HCT116 (cell line): ENCODE results near the gene NHP2. TPM values are rescaled to one million over a fixed set of nuclear protein-coding genes. Genes with fewer than 3 reads are reported as not detected.

ENCODE experiments used
- ATAC-seq: fragments of 200-7000 bp; cut with Tn5 transposase; 2 replicates; pipeline ENCODE4 v1.9.1; 2020; ENCODE audit warnings: mild to moderate bottlenecking, moderate library complexity
- BruUV-seq: library from RNA; stranded (reverse); fragments of 400-500 nt; replicated peaks from 2 replicates; lab custom pipeline; 2021; lab: Mats Ljungman, UMichigan
- CTCF ChIA-PET: fragments of 300-600 bp; sonication (Branson Sonifier 250); formaldehyde crosslinking; loops from one replicate; lab custom pipeline; 2021; ENCODE audit warnings: antibody characterized with exemption; lab: Charles Lee
- POLR2A ChIA-PET: fragments of 300-600, 350-600 bp; sonication (Branson Sonifier 250); formaldehyde crosslinking; loops from one replicate; lab custom pipeline; 2021; ENCODE audit warnings: antibody characterized with exemption; lab: Charles Lee
- RAD21 ChIA-PET, 2 experiments: fragments of 300-600 bp; sonication (Branson Sonifier 250); formaldehyde crosslinking; loops; one replicate each; lab custom pipeline; 2023; ENCODE audit warnings: low total read pairs in 2 of 2; ENCODE audit not compliant: uncharacterized antibody in 2 of 2, unreplicated experiment in 2 of 2, low non-redundant PET in 1 of 2; lab: Charles Lee
- DNase-seq: peaks from one replicate; pipeline ENCODE4 v3.0.0-alpha.2; 2010; ENCODE audit warnings: low read depth, low spot score
- H2AFZ ChIP-seq: fragments of 200-600 bp; shearing (Covaris generic), sonication (generic); 2 replicates; pipeline ENCODE4 v1.6.1; 2017; ENCODE audit warnings: low read depth, mixed run types, mixed read lengths, antibody characterized with exemption, low read length; ENCODE audit not compliant: poor library complexity, severe bottlenecking
- H3K27ac ChIP-seq: 2 replicates; pipeline ENCODE4 v1.5.1; 2012; ENCODE audit warnings: low read depth, low read length
- H3K27me3 ChIP-seq: fragments of 200-600 bp; sonication (generic); 2 replicates; pipeline ENCODE4 v1.6.1; 2016; ENCODE audit warnings: mixed run types, low read length, mixed read lengths; ENCODE audit not compliant: insufficient read depth
- H3K36me3 ChIP-seq, 2 experiments: fragments of 200-500 bp in 1 of 2; fragments of 200-600 bp in 1 of 2; sonication (Bioruptor generic) in 1 of 2; sonication (generic) in 1 of 2; 2 replicates each; pipeline versions ENCODE4 v1.5.1 to v1.6.1; 2014 to 2016; ENCODE audit warnings: low read length in 2 of 2, inconsistent platforms in 1 of 2, mixed read lengths in 1 of 2, mixed run types in 1 of 2; ENCODE audit not compliant: insufficient read depth in 2 of 2, control insufficient read depth in 1 of 2
- H3K4me1 ChIP-seq, 2 experiments: fragments of 200-600 bp in 1 of 2; sonication (generic) in 1 of 2; 2 replicates each; pipeline versions ENCODE4 v1.5.1 to v1.6.1; 2012 to 2017; ENCODE audit warnings: low read length in 2 of 2, inconsistent platforms in 1 of 2, mild to moderate bottlenecking in 1 of 2, mixed read lengths in 1 of 2, mixed run types in 1 of 2, moderate library complexity in 1 of 2; ENCODE audit not compliant: insufficient read depth in 2 of 2, control insufficient read depth in 1 of 2
- H3K4me2 ChIP-seq: fragments of 200-600 bp; sonication (generic); 2 replicates; pipeline ENCODE4 v1.6.1; 2017; ENCODE audit warnings: mixed run types, low read length, mixed read lengths
- H3K4me3 ChIP-seq, 2 experiments: fragments of 200-600 bp in 1 of 2; sonication (generic) in 1 of 2; replicated peaks in 1 of 2; 2 replicates each; pipeline ENCODE4 v1.5.1; 2011 to 2016; ENCODE audit warnings: low read length in 2 of 2, control low read depth in 1 of 2, low read depth in 1 of 2, mild to moderate bottlenecking in 1 of 2, mixed read lengths in 1 of 2, mixed run types in 1 of 2
- H3K79me2 ChIP-seq: fragments of 200-600 bp; sonication (generic); 2 replicates; pipeline ENCODE4 v1.6.1; 2017; ENCODE audit warnings: mild to moderate bottlenecking, mixed run types, low read length, moderate library complexity, mixed read lengths; ENCODE audit not compliant: insufficient read depth
- H3K9ac ChIP-seq: fragments of 200-600 bp; sonication (generic); 2 replicates; pipeline ENCODE4 v1.6.1; 2016; ENCODE audit warnings: low read length, mixed read lengths
- H3K9me2 ChIP-seq: fragments of 200-600 bp; sonication (generic), shearing (Covaris generic); 2 replicates; pipeline ENCODE4 v1.6.1; 2017; ENCODE audit warnings: mixed run types, mild to moderate bottlenecking, moderate library complexity; ENCODE audit not compliant: insufficient read depth
- H3K9me3 ChIP-seq, 2 experiments: fragments of 200-500 bp in 1 of 2; fragments of 200-600 bp in 1 of 2; sonication (Bioruptor generic) in 1 of 2; sonication (generic) in 1 of 2; 2 replicates each; pipeline ENCODE4 v1.6.1; 2014 to 2017; ENCODE audit warnings: low read length in 2 of 2, mixed read lengths in 2 of 2, inconsistent platforms in 1 of 2, low read depth in 1 of 2, mild to moderate bottlenecking in 1 of 2, mixed run types in 1 of 2, moderate library complexity in 1 of 2; ENCODE audit not compliant: control insufficient read depth in 1 of 2, insufficient read depth in 1 of 2
- H4K20me1 ChIP-seq: fragments of 200-600 bp; sonication (generic), shearing (Covaris generic); 2 replicates; pipeline ENCODE4 v1.6.1; 2017; ENCODE audit warnings: mixed run types, mild to moderate bottlenecking, moderate library complexity; ENCODE audit not compliant: insufficient read depth
- CEBPB ChIP-seq: IDR thresholded peaks from 2 replicates; pipeline ENCODE4 v1.6.1; 2012; ENCODE audit warnings: low read depth
- CTCF ChIP-seq, 3 experiments: fragments of 200-600 bp in 1 of 3; sonication (generic) in 1 of 3; IDR thresholded peaks in 2 of 3; conservative IDR thresholded peaks in 1 of 3; 2 replicates each; pipeline ENCODE4 v1.5.1; 2012 to 2017; ENCODE audit warnings: low read depth in 2 of 3, low read length in 2 of 3, antibody characterized with exemption in 1 of 3, borderline replicate concordance in 1 of 3, control low read depth in 1 of 3, mild to moderate bottlenecking in 1 of 3, mixed read lengths in 1 of 3, mixed run types in 1 of 3, moderate library complexity in 1 of 3; ENCODE audit not compliant: insufficient read depth in 1 of 3
- ELF1 ChIP-seq: IDR thresholded peaks from 2 replicates; pipeline ENCODE4 v1.6.1; 2012; ENCODE audit warnings: low read depth, borderline replicate concordance
- EZH2 ChIP-seq: fragments of 200-600 bp; sonication (generic); IDR thresholded peaks from 2 replicates; pipeline ENCODE4 v1.6.1; 2017; ENCODE audit warnings: antibody characterized with exemption, mixed run types
- EZH2phosphoT487 ChIP-seq: fragments of 200-600 bp; IDR thresholded peaks from 2 replicates; pipeline ENCODE4 v1.6.1; 2018; ENCODE audit warnings: antibody characterized with exemption, borderline replicate concordance
- FOSL1 ChIP-seq: IDR thresholded peaks from 2 replicates; pipeline ENCODE4 v1.6.1; 2012; ENCODE audit warnings: low read depth
- POLR2AphosphoS5 ChIP-seq: IDR thresholded peaks from 2 replicates; pipeline ENCODE4 v1.6.1; 2011; ENCODE audit warnings: mild to moderate bottlenecking, low read depth, low read length, moderate library complexity
- RAD21 ChIP-seq: IDR thresholded peaks from 2 replicates; pipeline ENCODE4 v1.6.1; 2012; ENCODE audit warnings: low read depth, mild to moderate bottlenecking
- SIN3A ChIP-seq: IDR thresholded peaks from 2 replicates; pipeline ENCODE4 v1.6.1; 2012; ENCODE audit warnings: low read depth
- TCF7L2 ChIP-seq: IDR thresholded peaks from 2 replicates; pipeline ENCODE4 v1.7.0; 2011; ENCODE audit warnings: borderline replicate concordance, inconsistent platforms; ENCODE audit not compliant: insufficient read depth, insufficient read length; ENCODE audit errors: extremely low read depth
- YY1 ChIP-seq: IDR thresholded peaks from 2 replicates; pipeline ENCODE4 v1.6.1; 2011; ENCODE audit warnings: low read length, low read depth, moderate library complexity, mild to moderate bottlenecking; ENCODE audit not compliant: insufficient replicate concordance; ENCODE audit errors: extremely low read depth
- ZBTB33 ChIP-seq: IDR thresholded peaks from 2 replicates; pipeline ENCODE4 v1.6.1; 2011; ENCODE audit warnings: mild to moderate bottlenecking, low read length, moderate library complexity; ENCODE audit not compliant: insufficient replicate concordance; ENCODE audit errors: extremely low read depth
- ZFX ChIP-seq: fragments of 450-650 bp; IDR thresholded peaks from 2 replicates; pipeline ENCODE4 v1.6.1; 2017
- ZNF274 ChIP-seq: fragments of 200-500 bp; sonication (Bioruptor generic); IDR thresholded peaks from 2 replicates; pipeline ENCODE4 v1.6.1; 2014; ENCODE audit warnings: mild to moderate bottlenecking, low read depth, low read length, inconsistent platforms
- intact Hi-C: fragments of 100-400 bp; cut with micrococcal nuclease; formaldehyde crosslinking; loops from 2 replicates; pipeline ENCODE4 v1.10.0; 2022
- total RNA-seq: library from RNA; stranded (reverse); gene quantifications from one replicate; pipeline ENCODE4 v1.2.1, GENCODE V29; 2021; ENCODE audit not compliant: unreplicated experiment

The NHP2 gene
- total RNA-seq, 1 experiment from 2014 or later = 260 TPM

- BruUV-seq = no TSS peak
- POLR2A ChIA-PET = no interaction called here
Measured at GRCh38 chr5:178110511-178110910, 43.2 kb downstream of the NHP2 start.

GRCh38 chr5:178108966-178109365 lies 44.7 kb downstream of the NHP2 start:
- no peaks in the 10 kb centered on the region for H3K36me3 ChIP-seq
- ATAC-seq (no peak), DNase-seq (no peak)
- ChIA-PET POLR2A (no interaction called here), CTCF (no interaction called here), RAD21 (no interaction called here)
- BruUV-seq = no TSS peak
- no peaks in the 10 kb centered on the region for H3K9me2 ChIP-seq
- H3K27ac ChIP-seq = no peak overlapping the region
- no peaks in the 10 kb centered on the region for H3K79me2 ChIP-seq
- no peak for TF ChIP-seq ZNF274
- TF ChIP-seq ELF1 = no peak
- TF ChIP-seq ZBTB33 = no peak
- TF ChIP-seq EZH2 = no peak
- TF ChIP-seq ZFX = no peak
- TF ChIP-seq CEBPB = no peak
- TF ChIP-seq EZH2phosphoT487 = no peak
- TF ChIP-seq SIN3A = no peak
- TF ChIP-seq POLR2AphosphoS5 = no peak
- TF ChIP-seq CTCF (IDR thresholded peaks at IDR 0.05 in 2 of 3, conservative IDR thresholded peaks at IDR 0.05 in 1 of 3; ENCODE audit: borderline replicate concordance in 1 of 3, insufficient read depth in 1 of 3, low read depth in 2 of 3, low read length in 2 of 3) = no peak
- no peak for TF ChIP-seq FOSL1
- H3K4me1 ChIP-seq = peaks cover 12 to 18% of the 10 kb centered on the region in 2 experiments
- no peaks in the 10 kb centered on the region for H3K27me3 ChIP-seq
- no peak overlapping the region for H3K4me2 ChIP-seq
- H3K9me3 ChIP-seq = no peaks in the 10 kb centered on the region
- no peak overlapping the region for H2AFZ ChIP-seq
- no peak overlapping the region for H3K9ac ChIP-seq
- intact Hi-C loops = no loop called here
- H3K4me3 ChIP-seq = no peak overlapping the region
- no peaks in the 10 kb centered on the region for H4K20me1 ChIP-seq

More at GRCh38 chr5:178110511-178110910, 43.2 kb downstream of the NHP2 start:
- Histone ChIP-seq H4K20me1 (no peaks in the 10 kb centered on the region), H2AFZ (no peak overlapping the region), H3K36me3 (no peaks in the 10 kb centered on the region), H3K4me3 (no peak overlapping the region), H3K79me2 (peaks cover 9% of the 10 kb centered on the region; the same call in 1 of the 2 replicates), H3K9me2 (no peaks in the 10 kb centered on the region), H3K4me1 (peaks cover 20 to 33% of the 10 kb centered on the region in 2 experiments), H3K27ac (no peak overlapping the region), H3K27me3 (no peaks in the 10 kb centered on the region), H3K9me3 (no peaks in the 10 kb centered on the region), H3K4me2 (no peak overlapping the region), H3K9ac (no peak overlapping the region)
- no peak for DNase-seq
- TF ChIP-seq CEBPB = no peak
- no peak for TF ChIP-seq RAD21
- TF ChIP-seq TCF7L2 = no peak
- TF ChIP-seq ELF1 = no peak
- no peak for TF ChIP-seq YY1
- TF ChIP-seq SIN3A = no peak
- ATAC-seq = no peak
- intact Hi-C loops = no loop called here
- ChIA-PET RAD21 (no interaction called here), CTCF (no interaction called here)
